AG09309 (cell line): ENCODE measurements around the gene ABCA8.
"Not testable (repeated sequence)": the region's sequence is repeated elsewhere in the genome, so short reads cannot be mapped to it uniquely, and the experiment has no call there.

Source experiments
- DNase-seq: peaks from one replicate; pipeline ENCODE4 v3.0.0-alpha.2; 2010; ENCODE audit warnings: low read depth
- H3K4me3 ChIP-seq: 2 replicates; pipeline ENCODE4 v1.5.1; 2011; ENCODE audit warnings: mild to moderate bottlenecking, low read depth, low read length, moderate library complexity; ENCODE audit not compliant: control insufficient read depth
- TF ChIP-seq, protein P1 (sequence below): IDR thresholded peaks from 2 replicates; pipeline ENCODE4 v1.5.1; 2011; ENCODE audit warnings: mild to moderate bottlenecking, low read depth, low read length, inconsistent platforms; ENCODE audit not compliant: insufficient read depth, control insufficient read depth; ENCODE audit errors: missing control alignments

ABCA8 gene

DNA sequence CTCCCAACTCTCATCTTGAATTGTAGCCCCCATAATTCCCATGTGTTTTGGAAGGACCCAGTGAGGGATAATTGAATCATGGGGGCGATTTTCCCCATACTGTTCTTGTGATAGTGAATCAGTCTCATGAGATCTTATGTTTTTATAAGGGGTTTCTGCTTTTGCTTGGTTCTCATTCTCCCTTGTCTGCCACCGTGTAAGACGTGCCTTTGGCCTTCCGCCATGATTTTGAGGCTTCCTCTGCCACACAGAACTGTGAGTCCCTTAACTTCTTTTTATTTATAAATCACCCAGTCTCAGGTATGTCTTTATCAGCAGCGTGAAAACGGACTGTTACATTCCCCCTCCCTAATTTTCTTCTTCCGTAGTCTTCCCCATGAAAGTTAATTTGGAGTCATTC is 124.0 kb downstream of the ABCA8 start:
- H3K4me3 ChIP-seq = no peak overlapping the region
- TF ChIP-seq, protein P1, sequence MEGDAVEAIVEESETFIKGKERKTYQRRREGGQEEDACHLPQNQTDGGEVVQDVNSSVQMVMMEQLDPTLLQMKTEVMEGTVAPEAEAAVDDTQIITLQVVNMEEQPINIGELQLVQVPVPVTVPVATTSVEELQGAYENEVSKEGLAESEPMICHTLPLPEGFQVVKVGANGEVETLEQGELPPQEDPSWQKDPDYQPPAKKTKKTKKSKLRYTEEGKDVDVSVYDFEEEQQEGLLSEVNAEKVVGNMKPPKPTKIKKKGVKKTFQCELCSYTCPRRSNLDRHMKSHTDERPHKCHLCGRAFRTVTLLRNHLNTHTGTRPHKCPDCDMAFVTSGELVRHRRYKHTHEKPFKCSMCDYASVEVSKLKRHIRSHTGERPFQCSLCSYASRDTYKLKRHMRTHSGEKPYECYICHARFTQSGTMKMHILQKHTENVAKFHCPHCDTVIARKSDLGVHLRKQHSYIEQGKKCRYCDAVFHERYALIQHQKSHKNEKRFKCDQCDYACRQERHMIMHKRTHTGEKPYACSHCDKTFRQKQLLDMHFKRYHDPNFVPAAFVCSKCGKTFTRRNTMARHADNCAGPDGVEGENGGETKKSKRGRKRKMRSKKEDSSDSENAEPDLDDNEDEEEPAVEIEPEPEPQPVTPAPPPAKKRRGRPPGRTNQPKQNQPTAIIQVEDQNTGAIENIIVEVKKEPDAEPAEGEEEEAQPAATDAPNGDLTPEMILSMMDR = no peak
- DNase-seq = no peak

DNA sequence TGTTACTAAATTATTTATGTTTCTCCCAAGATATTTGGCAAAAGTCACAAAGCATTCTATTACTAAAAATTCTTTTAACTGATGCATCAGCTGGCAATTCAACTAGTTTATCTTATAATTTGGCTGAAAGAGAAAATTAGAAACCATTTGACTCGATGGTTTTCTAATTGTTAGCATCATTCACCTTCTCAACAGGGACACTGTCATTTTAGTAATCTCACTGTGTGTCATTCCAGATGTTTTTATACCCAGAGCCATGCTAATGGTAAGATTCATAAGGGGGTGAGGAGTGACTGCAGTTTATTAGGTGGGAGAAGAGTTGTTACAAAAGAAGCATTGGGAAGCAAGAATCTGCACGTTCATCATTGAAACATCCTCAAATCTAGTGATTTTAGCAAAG is 124.9 kb downstream of the ABCA8 start:
- H3K4me3 ChIP-seq = no peak overlapping the region
- TF ChIP-seq, protein P1 = no peak
- DNase-seq = no peak

DNA sequence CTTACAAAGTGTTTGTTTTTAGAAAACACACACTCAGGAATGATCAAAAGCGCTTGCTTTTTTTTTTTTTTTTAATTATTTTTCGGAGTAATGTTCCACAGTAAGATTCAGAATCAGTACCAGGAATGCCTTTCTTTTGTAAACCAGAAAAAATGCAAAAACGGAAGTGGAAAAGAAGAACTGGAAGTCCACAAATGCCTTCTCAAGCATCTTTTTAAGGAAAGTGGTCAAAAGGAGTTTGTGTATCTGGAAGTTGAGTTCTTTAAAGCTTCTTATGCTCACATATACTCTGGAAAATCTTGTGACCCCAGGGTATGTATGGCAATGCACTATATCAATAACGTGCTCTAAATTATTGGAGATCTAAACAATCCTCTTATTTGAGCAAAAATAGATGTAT is 126.0 kb downstream of the ABCA8 start:
- no peak for DNase-seq
- H3K4me3 ChIP-seq = no peak overlapping the region
- TF ChIP-seq, protein P1 = no peak

DNA sequence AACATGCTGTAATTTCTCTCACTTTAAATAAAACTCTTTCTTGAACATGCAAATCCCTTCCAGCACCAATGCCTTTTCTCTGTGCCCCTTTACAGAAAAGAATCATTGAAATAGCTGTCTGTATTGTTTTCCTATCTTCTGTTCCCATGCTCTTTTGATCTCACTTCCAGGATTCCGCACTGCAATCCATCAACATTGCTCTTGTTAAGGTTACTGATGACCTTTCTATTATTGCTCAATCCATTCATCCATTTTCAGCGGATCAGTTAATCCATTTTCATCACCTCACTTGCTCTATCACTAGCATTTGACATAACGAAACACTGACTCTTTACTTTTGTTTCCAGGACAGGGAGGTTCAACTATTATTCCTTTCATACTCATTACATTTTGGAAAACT is 130.5 kb downstream of the ABCA8 start:
- no peak overlapping the region for H3K4me3 ChIP-seq
- TF ChIP-seq, protein P1 = no peak
- DNase-seq = no peak

DNA sequence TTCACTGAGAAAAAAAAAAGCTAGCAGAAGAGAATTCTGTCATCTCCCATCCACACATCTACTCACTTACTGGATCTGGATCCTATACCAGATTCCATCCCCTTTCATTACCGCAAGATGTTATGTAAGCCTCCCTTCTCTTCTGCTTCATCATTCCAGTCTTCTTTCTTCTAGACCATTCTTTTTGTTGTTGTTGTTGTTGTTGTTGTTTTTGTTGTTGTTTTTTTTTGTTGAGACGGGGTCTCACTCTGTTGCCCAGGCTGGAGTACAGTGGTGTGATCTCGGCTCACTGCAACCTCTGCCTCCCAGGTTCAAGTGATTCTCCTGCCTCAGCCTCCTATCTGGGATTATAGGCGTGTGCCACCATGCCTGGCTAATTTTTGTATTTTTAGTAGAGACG is 131.0 kb downstream of the ABCA8 start:
- not testable (repeated sequence) for H3K4me3 ChIP-seq, DNase-seq

DNA sequence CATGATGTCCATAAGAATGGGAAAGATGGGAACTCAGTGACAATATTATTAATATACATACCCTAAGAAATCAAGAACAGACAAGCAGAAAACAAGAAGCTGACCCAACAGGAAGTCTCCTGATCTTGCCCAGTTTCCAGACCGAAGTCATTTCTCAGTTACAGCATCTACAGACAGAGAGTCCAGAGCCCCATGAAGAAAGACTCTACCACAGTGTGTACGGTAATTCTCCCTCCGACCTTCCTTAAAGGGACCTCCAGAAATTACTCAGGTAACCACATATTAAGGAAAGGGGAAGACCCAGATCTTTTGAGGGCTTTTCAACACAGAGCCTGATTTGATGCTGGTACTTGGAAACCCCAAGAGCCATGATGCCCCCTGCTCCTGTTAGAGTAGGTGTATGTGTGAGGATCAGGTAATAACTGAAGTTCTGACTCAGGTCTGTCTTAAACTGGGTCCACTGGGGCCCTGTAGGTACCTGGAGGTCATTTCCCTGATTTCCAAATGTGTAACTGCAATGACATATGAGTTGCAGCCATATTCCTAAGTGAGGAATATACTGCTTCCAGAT is 132.4 kb downstream of the ABCA8 start:
- TF ChIP-seq, protein P1 = no peak
- DNase-seq = no peak
- no peak overlapping the region for H3K4me3 ChIP-seq

DNA sequence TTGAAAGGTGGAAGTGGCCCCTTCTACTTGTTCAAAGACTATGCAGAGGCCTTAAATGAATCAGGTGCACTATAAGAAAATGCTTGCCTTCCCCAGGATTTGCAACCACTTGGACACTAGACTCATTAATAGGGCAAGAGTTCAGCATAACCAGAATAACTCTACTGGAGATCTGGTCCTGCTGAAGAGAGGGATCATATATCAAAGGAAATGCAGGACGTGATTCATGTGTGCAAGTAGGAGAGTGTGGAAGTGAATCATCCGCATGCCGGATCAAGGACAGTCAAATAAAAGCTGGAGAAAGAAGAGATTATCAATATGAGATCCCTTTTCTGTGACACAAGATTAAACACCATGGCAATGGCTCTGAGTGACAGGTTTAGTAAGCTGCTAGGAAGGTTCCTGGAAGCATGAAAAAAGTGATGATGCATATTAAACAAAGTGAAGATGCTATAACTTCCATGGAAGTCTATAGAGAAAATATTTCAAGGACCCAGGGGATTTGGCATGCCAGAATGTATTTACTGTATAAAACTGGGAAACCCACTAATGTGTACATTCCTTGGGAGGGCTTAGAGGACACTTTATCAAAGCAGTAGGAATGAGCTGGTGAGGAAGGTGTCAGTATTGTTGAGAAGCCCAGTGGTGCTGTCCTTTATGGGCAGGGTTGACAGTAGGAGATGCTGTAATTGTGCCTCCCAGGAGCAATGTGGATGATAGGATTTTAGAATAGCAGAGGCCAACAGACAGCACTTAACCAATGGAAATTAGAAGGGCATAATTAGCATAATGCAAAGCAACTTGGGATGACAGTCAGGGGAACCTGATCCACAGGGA is 133.1 kb downstream of the ABCA8 start:
- TF ChIP-seq, protein P1 = no peak
- DNase-seq = peak; percentile 62
- no peak overlapping the region for H3K4me3 ChIP-seq
